ENCODE measurements around the gene WNT5B. TPM values are rescaled to one million over a fixed set of nuclear protein-coding genes. Genes with fewer than 3 reads are reported as not detected.

Gene WNT5B
- total RNA-seq, 1 experiment from 2014 or later, result 0.34 TPM

- Histone ChIP-seq H3K4me1 (ENCODE audit: insufficient read depth, low read length, poor library complexity, severe bottlenecking) (peaks cover 6% of the 10 kb centered on the region), H3K4me3 (ENCODE audit: low read depth, low read length, poor library complexity, severe bottlenecking) (peak overlapping the region; percentile 56), H3K9me3 (ENCODE audit: low read depth, low read length, poor library complexity, severe bottlenecking) (no peaks in the 10 kb centered on the region), H3K36me3 (ENCODE audit: insufficient read depth, low read length, poor library complexity, severe bottlenecking) (no peaks in the 10 kb centered on the region), H3K27ac (ENCODE audit: low read depth, low read length, poor library complexity, severe bottlenecking) (no peak overlapping the region), H3K27me3 (replicated peaks; ENCODE audit: insufficient read depth, low read depth, low read length, poor library complexity) (no peaks in the 10 kb centered on the region)
- intact Hi-C loops (cut with micrococcal nuclease; ENCODE audit: unreplicated experiment), result loop anchor here (5.0 kb wide), 2 partner anchors 162 to 312 kb away; no protein-coding TSS in a partner anchor
- BruUV-seq (replicated peaks), result no TSS peak
- ChIA-PET CTCF (interaction anchor here (0.6 to 1.1 kb wide), 2 partner anchors 19 to 23 kb away, joined by 3 to 5 read pairs; no protein-coding TSS in a partner anchor), POLR2A (ENCODE audit: low non-redundant PET) (interaction anchor here (0.8 kb wide), 1 partner anchor 10 kb away, joined by 3 read pairs; no protein-coding TSS in a partner anchor)
- TF ChIP-seq, protein P1, sequence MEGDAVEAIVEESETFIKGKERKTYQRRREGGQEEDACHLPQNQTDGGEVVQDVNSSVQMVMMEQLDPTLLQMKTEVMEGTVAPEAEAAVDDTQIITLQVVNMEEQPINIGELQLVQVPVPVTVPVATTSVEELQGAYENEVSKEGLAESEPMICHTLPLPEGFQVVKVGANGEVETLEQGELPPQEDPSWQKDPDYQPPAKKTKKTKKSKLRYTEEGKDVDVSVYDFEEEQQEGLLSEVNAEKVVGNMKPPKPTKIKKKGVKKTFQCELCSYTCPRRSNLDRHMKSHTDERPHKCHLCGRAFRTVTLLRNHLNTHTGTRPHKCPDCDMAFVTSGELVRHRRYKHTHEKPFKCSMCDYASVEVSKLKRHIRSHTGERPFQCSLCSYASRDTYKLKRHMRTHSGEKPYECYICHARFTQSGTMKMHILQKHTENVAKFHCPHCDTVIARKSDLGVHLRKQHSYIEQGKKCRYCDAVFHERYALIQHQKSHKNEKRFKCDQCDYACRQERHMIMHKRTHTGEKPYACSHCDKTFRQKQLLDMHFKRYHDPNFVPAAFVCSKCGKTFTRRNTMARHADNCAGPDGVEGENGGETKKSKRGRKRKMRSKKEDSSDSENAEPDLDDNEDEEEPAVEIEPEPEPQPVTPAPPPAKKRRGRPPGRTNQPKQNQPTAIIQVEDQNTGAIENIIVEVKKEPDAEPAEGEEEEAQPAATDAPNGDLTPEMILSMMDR (conservative IDR thresholded peaks at IDR 0.05; ENCODE audit: low read depth, low read length), result peak; percentile 21; the same call in 1 of the 2 replicates
- no peak for TF ChIP-seq EZH2 (IDR thresholded peaks at IDR 0.05; ENCODE audit: borderline replicate concordance, low read depth, low read length, poor library complexity, severe bottlenecking)
- peak; percentile 45 for DNase-seq (ENCODE audit: low spot score)
Measured at GRCh38 chr12:1630133-1630826, 1.2 kb downstream of the WNT5B start.

DNA sequence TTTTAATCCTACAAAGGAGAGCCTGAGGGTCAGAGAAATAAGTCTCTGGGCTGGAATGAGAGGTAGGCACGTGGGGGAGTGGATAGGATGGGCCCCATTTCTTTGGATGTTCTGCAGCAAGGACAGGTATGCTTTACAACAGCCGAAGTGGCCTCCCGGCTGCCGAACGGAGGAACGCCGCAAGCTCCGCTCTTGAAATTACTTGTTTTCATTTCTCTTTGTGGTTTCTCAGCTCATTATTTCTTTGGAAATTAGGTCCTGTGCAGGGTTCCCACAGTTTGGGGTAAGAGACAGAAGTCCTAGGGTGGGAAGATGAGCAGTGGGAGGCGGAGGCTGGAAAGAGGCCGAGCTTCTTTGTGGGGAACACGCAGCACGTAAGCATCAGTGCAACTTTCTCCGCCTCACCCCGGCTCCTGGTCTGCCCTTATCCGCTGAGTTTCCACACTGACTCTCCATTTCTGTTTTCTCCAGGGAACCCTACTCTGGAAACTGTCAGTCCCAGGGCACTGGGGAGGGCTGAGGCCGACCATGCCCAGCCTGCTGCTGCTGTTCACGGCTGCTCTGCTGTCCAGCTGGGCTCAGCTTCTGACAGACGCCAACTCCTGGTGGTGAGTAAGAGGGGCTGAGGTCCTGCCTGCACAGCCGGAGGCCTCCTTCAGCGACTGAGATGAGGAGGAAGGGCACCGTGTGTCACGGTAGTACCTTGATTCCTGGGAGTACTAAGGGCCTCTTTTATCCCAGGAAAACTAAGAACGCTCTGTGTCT lies 2.0 kb downstream of the WNT5B start:
- H3K4me3 ChIP-seq (ENCODE audit: low read depth, low read length, poor library complexity, severe bottlenecking), result no peak overlapping the region
- no peaks in the 10 kb centered on the region for H3K9me3 ChIP-seq (ENCODE audit: low read depth, low read length, poor library complexity, severe bottlenecking)
- peaks cover 6% of the 10 kb centered on the region for H3K4me1 ChIP-seq (ENCODE audit: insufficient read depth, low read length, poor library complexity, severe bottlenecking)
- no peak for TF ChIP-seq EZH2 (IDR thresholded peaks at IDR 0.05; ENCODE audit: borderline replicate concordance, low read depth, low read length, poor library complexity, severe bottlenecking)
- TF ChIP-seq, protein P1 (conservative IDR thresholded peaks at IDR 0.05; ENCODE audit: low read depth, low read length), result no peak
- no peak overlapping the region for H3K27ac ChIP-seq (ENCODE audit: low read depth, low read length, poor library complexity, severe bottlenecking)
- ChIA-PET POLR2A (ENCODE audit: low non-redundant PET) (no interaction called here), CTCF (interaction anchor here (0.7 kb wide), 1 partner anchor 22 kb away, joined by 3 read pairs; no protein-coding TSS in a partner anchor)
- intact Hi-C loops (cut with micrococcal nuclease; ENCODE audit: unreplicated experiment), result loop anchor here (5.0 kb wide), 2 partner anchors 161 to 311 kb away; no protein-coding TSS in a partner anchor
- no TSS peak for BruUV-seq (replicated peaks)
- DNase-seq (ENCODE audit: low spot score), result no peak
- no peaks in the 10 kb centered on the region for H3K36me3 ChIP-seq (ENCODE audit: insufficient read depth, low read length, poor library complexity, severe bottlenecking)
- no peaks in the 10 kb centered on the region for H3K27me3 ChIP-seq (replicated peaks; ENCODE audit: insufficient read depth, low read depth, low read length, poor library complexity)

- DNase-seq (ENCODE audit: low spot score), result no peak
- Histone ChIP-seq H3K9me3 (ENCODE audit: low read depth, low read length, poor library complexity, severe bottlenecking) (no peaks in the 10 kb centered on the region), H3K36me3 (ENCODE audit: insufficient read depth, low read length, poor library complexity, severe bottlenecking) (no peaks in the 10 kb centered on the region), H3K4me1 (ENCODE audit: insufficient read depth, low read length, poor library complexity, severe bottlenecking) (peaks cover 6% of the 10 kb centered on the region), H3K4me3 (ENCODE audit: low read depth, low read length, poor library complexity, severe bottlenecking) (no peak overlapping the region), H3K27ac (ENCODE audit: low read depth, low read length, poor library complexity, severe bottlenecking) (no peak overlapping the region), H3K27me3 (replicated peaks; ENCODE audit: insufficient read depth, low read depth, low read length, poor library complexity) (no peaks in the 10 kb centered on the region)
- ChIA-PET CTCF (no interaction called here), POLR2A (ENCODE audit: low non-redundant PET) (no interaction called here)
- BruUV-seq (replicated peaks), result no TSS peak
- intact Hi-C loops (cut with micrococcal nuclease; ENCODE audit: unreplicated experiment), result loop anchor here (5.0 kb wide), 2 partner anchors 160 to 310 kb away; no protein-coding TSS in a partner anchor
- TF ChIP-seq, protein P1 (conservative IDR thresholded peaks at IDR 0.05; ENCODE audit: low read depth, low read length), result no peak
- no peak for TF ChIP-seq EZH2 (IDR thresholded peaks at IDR 0.05; ENCODE audit: borderline replicate concordance, low read depth, low read length, poor library complexity, severe bottlenecking)
Measured at GRCh38 chr12:1632702-1633101, 3.7 kb downstream of the WNT5B start.
